Liver (tissue), 9 donors: ENCODE measurements around the gene IL2RA. TPM values are rescaled to one million over a fixed set of nuclear protein-coding genes. Genes with fewer than 3 reads are reported as not detected.

Experiments used
- DNase-seq: peaks from one replicate; pipeline ENCODE4 v3.0.0-alpha.2; 2017; ENCODE audit warnings: low spot score
- H3K27ac ChIP-seq, 2 donors: one replicate each; pipeline ENCODE4 v1.7.0; 2013; ENCODE audit warnings: inconsistent platforms in 2 of 2, low read length in 2 of 2, control low read depth in 1 of 2, low read depth in 1 of 2, mild to moderate bottlenecking in 1 of 2
- H3K27me3 ChIP-seq, 4 donors: one replicate each; pipeline versions ENCODE4 v1.6.1 to v1.7.0; 2013; ENCODE audit warnings: low read length in 3 of 4, inconsistent platforms in 1 of 4, mild to moderate bottlenecking in 1 of 4, moderate library complexity in 1 of 4; ENCODE audit not compliant: control insufficient read depth in 4 of 4, insufficient read depth in 4 of 4
- H3K36me3 ChIP-seq, 4 donors: one replicate each; pipeline versions ENCODE4 v1.6.1 to v1.7.0; 2013; ENCODE audit warnings: low read length in 3 of 4, mild to moderate bottlenecking in 3 of 4, low read depth in 1 of 4, moderate library complexity in 1 of 4; ENCODE audit not compliant: control insufficient read depth in 4 of 4, insufficient read depth in 3 of 4
- H3K4me1 ChIP-seq, 4 donors: one replicate each; pipeline versions ENCODE4 v1.6.1 to v1.7.0; 2013; ENCODE audit warnings: low read length in 3 of 4, mild to moderate bottlenecking in 3 of 4, moderate library complexity in 1 of 4; ENCODE audit not compliant: control insufficient read depth in 4 of 4, insufficient read depth in 4 of 4
- H3K4me3 ChIP-seq, 3 donors: one replicate each; pipeline versions ENCODE4 v1.6.1 to v1.7.0; 2013; ENCODE audit warnings: low read length in 3 of 3, control low read depth in 1 of 3, low read depth in 1 of 3, mild to moderate bottlenecking in 1 of 3
- H3K9ac ChIP-seq, 2 donors: one replicate each; pipeline ENCODE4 v1.7.0; 2013; ENCODE audit warnings: low read length in 2 of 2, mild to moderate bottlenecking in 2 of 2, moderate library complexity in 2 of 2, control low read depth in 1 of 2, low read depth in 1 of 2
- H3K9me3 ChIP-seq, 4 donors: one replicate each; pipeline versions ENCODE4 v1.6.1 to v1.7.0; 2013; ENCODE audit warnings: low read length in 3 of 4; ENCODE audit not compliant: control insufficient read depth in 4 of 4
- ATF3 ChIP-seq: IDR thresholded peaks from 2 replicates; pipeline ENCODE4 v1.6.1; 2016; ENCODE audit warnings: antibody characterized with exemption
- CTCF ChIP-seq: fragments of 150-350 bp; IDR thresholded peaks from 2 replicates; pipeline ENCODE4 v1.5.1; 2017; ENCODE audit warnings: improper control_type of control experiment, low read depth, low read length; ENCODE audit not compliant: missing input control
- EGR1 ChIP-seq, 2 donors: IDR thresholded peaks; 2 replicates each; pipeline ENCODE4 v1.6.1; 2016 to 2018; ENCODE audit warnings: antibody characterized with exemption in 2 of 2, low read depth in 2 of 2
- FOXA1 ChIP-seq: IDR thresholded peaks from 2 replicates; pipeline ENCODE4 v1.6.1; 2016; ENCODE audit warnings: antibody characterized with exemption
- FOXA2 ChIP-seq: IDR thresholded peaks from 2 replicates; pipeline ENCODE4 v1.6.1; 2016; ENCODE audit warnings: antibody characterized with exemption
- GABPA ChIP-seq, 2 donors: IDR thresholded peaks in 1 of 2; conservative IDR thresholded peaks in 1 of 2; 2 replicates each; pipeline ENCODE4 v1.6.1; 2016; ENCODE audit warnings: antibody characterized with exemption in 2 of 2, mild to moderate bottlenecking in 1 of 2, moderate library complexity in 1 of 2
- HNF4A ChIP-seq, 2 donors: conservative IDR thresholded peaks; 2 replicates each; pipeline ENCODE4 v1.6.1; 2016; ENCODE audit warnings: antibody characterized with exemption in 2 of 2, mild to moderate bottlenecking in 2 of 2
- HNF4G ChIP-seq: IDR thresholded peaks from 2 replicates; pipeline ENCODE4 v1.6.1; 2016; ENCODE audit warnings: antibody characterized with exemption
- JUND ChIP-seq, 2 donors: IDR thresholded peaks; 2 replicates each; pipeline ENCODE4 v1.6.1; 2016; ENCODE audit warnings: antibody characterized with exemption in 2 of 2
- MAX ChIP-seq: IDR thresholded peaks from 2 replicates; pipeline ENCODE4 v1.6.1; 2016; ENCODE audit warnings: antibody characterized with exemption
- NR2F2 ChIP-seq: IDR thresholded peaks from 2 replicates; pipeline ENCODE4 v1.6.1; 2016; ENCODE audit warnings: antibody characterized with exemption
- RAD21 ChIP-seq, 2 donors: IDR thresholded peaks; 2 replicates each; pipeline ENCODE4 v1.6.1; 2016; ENCODE audit warnings: antibody characterized with exemption in 2 of 2, mild to moderate bottlenecking in 2 of 2
- REST ChIP-seq: IDR thresholded peaks from 2 replicates; pipeline ENCODE4 v1.6.1; 2016; ENCODE audit warnings: antibody characterized with exemption, mild to moderate bottlenecking
- RXRA ChIP-seq, 2 donors: IDR thresholded peaks; 2 replicates each; pipeline ENCODE4 v1.6.1; 2017 to 2018; ENCODE audit warnings: antibody characterized with exemption in 2 of 2, mild to moderate bottlenecking in 1 of 2
- SP1 ChIP-seq: IDR thresholded peaks from 2 replicates; pipeline ENCODE4 v1.6.1; 2018; ENCODE audit warnings: antibody characterized with exemption, mild to moderate bottlenecking
- TAF1 ChIP-seq: conservative IDR thresholded peaks from 2 replicates; pipeline ENCODE4 v1.6.1; 2016; ENCODE audit warnings: antibody characterized with exemption, mild to moderate bottlenecking
- YY1 ChIP-seq: IDR thresholded peaks from 2 replicates; pipeline ENCODE4 v1.6.1; 2016; ENCODE audit warnings: antibody characterized with exemption, mild to moderate bottlenecking
- ZBTB33 ChIP-seq: IDR thresholded peaks from 2 replicates; pipeline ENCODE4 v1.6.1; 2016; ENCODE audit warnings: antibody characterized with exemption
- WGBS: extraction: QIAGEN DNeasy Blood & Tissue Kit; methylation state at CpG from one replicate; pipeline ENCODE4 v1.1.7; 2013; 5-methylcytosine and 5-hydroxymethylcytosine counted together
- polyA plus RNA-seq, 2 donors: library from polyadenylated mRNA; stranded (reverse) in 1 of 2; unstranded in 1 of 2; fragments of 200-250 nt in 1 of 2; fragments of >200 nt in 1 of 2; fragmentation: Nextera tagmentation in 1 of 2; extraction: Ambion mirVana in 1 of 2; gene quantifications; one replicate each; pipeline versions ENCODE4 v1.2.1 to v1.2.3, GENCODE V29; 2013 to 2015
- total RNA-seq, 2 donors: library from RNA; depleted of rRNA; stranded (reverse); fragments of >200 nt; gene quantifications; one replicate each; pipeline ENCODE4 v1.2.3, GENCODE V29; 2014
- donor health status: healthy.
- donor health status: healthy.
- donor health status: healthy.
- donor health status: healthy.
- donor health status: healthy.

The IL2RA gene
- total and polyA plus RNA-seq, 4 donors: 0.46 to 1.6 TPM; not detected in 2

GRCh38 chr10:6103591-6103990, 41.4 kb upstream of the IL2RA start:
- Histone ChIP-seq H3K36me3 (peaks cover 0 to 22% (median 12%) of the 10 kb centered on the region in 4 donors), H3K4me1 (peaks cover 0 to 20% (median 13%) of the 10 kb centered on the region in 4 donors), H3K9me3 (no peaks in the 10 kb centered on the region), H3K27me3 (no peaks in the 10 kb centered on the region), H3K27ac (no peak overlapping the region), H3K9ac (no peak overlapping the region), H3K4me3 (no peak overlapping the region)
- no peak for TF ChIP-seq TAF1
- TF ChIP-seq FOXA1: no peak
- TF ChIP-seq RXRA (IDR thresholded peaks at IDR 0.05): no peak
- no peak for TF ChIP-seq JUND (IDR thresholded peaks at IDR 0.05)
- TF ChIP-seq EGR1 (IDR thresholded peaks at IDR 0.05; ENCODE audit: low read depth in 2 of 2): no peak
- no peak for TF ChIP-seq GABPA (IDR thresholded peaks at IDR 0.05 in 1 of 2, conservative IDR thresholded peaks at IDR 0.05 in 1 of 2)
- no peak for TF ChIP-seq NR2F2
- TF ChIP-seq SP1: no peak
- no peak for TF ChIP-seq MAX
- no peak for TF ChIP-seq ZBTB33
- TF ChIP-seq FOXA2: no peak
- WGBS: 72% methylated on average over 8 of the region's 8 CpGs
- no peak for DNase-seq

GRCh38 chr10:6102128-6102527, 40.0 kb upstream of the IL2RA start:
- peaks cover 4 to 20% (median 12%) of the 10 kb centered on the region in 4 donors for H3K36me3 ChIP-seq
- WGBS: 56% methylated on average over 8 of the region's 8 CpGs

GRCh38 chr10:6101181-6101580, 39.0 kb upstream of the IL2RA start:
- Histone ChIP-seq H3K36me3 (peaks cover 3 to 14% (median 9%) of the 10 kb centered on the region in 4 donors), H3K27me3 (no peaks in the 10 kb centered on the region), H3K9me3 (no peaks in the 10 kb centered on the region), H3K27ac (peak overlapping the region; percentile 10 to 36), H3K4me3 (no peak overlapping the region), H3K9ac (peak overlapping the region in 1 of 2 donors; percentile 51), H3K4me1 (peaks cover 0 to 20% (median 13%) of the 10 kb centered on the region in 4 donors)
- no peak for DNase-seq
- WGBS: 40% methylated on average over 8 of the region's 8 CpGs
- no peak for TF ChIP-seq ATF3
- TF ChIP-seq NR2F2: no peak
- TF ChIP-seq TAF1: no peak
- TF ChIP-seq FOXA1: no peak
- TF ChIP-seq HNF4A (conservative IDR thresholded peaks at IDR 0.05): peak; percentile 76 to 77
- TF ChIP-seq RAD21 (IDR thresholded peaks at IDR 0.05): peak in 1 of 2 donors; percentile 17
- TF ChIP-seq REST: no peak
- TF ChIP-seq YY1: no peak
- no peak for TF ChIP-seq EGR1 (IDR thresholded peaks at IDR 0.05; ENCODE audit: low read depth in 2 of 2)
- TF ChIP-seq CTCF: no peak
- no peak for TF ChIP-seq HNF4G
- peak; percentile 69 for TF ChIP-seq SP1
- TF ChIP-seq MAX: peak; percentile 43

More at GRCh38 chr10:6102128-6102527, 40.0 kb upstream of the IL2RA start:
- Histone ChIP-seq H3K27me3 (no peaks in the 10 kb centered on the region), H3K4me1 (peaks cover 0 to 20% (median 13%) of the 10 kb centered on the region in 4 donors), H3K4me3 (no peak overlapping the region), H3K9ac (no peak overlapping the region), H3K27ac (peak overlapping the region in 1 of 2 donors; percentile 10), H3K9me3 (no peaks in the 10 kb centered on the region)
- DNase-seq: no peak
- TF ChIP-seq MAX (peak; percentile 9), FOXA2 (no peak), NR2F2 (no peak), HNF4A (conservative IDR thresholded peaks at IDR 0.05) (peak; percentile 67 to 78), RXRA (IDR thresholded peaks at IDR 0.05) (peak; percentile 66 to 70), FOXA1 (no peak), HNF4G (peak; percentile 22), SP1 (peak; percentile 67), JUND (IDR thresholded peaks at IDR 0.05) (peak in 1 of 2 donors; percentile 23), RAD21 (IDR thresholded peaks at IDR 0.05) (no peak)
